Stimulated activated CD8-positive, alpha-beta memory T cell treated with anti-CD3 and anti-CD28 coated beads, Interleukin-2, amount 100 ng/mL, for 48 hours (primary cell): ENCODE data around the gene PEX14.
"Not testable (repeated sequence)": the region's sequence is repeated elsewhere in the genome, so short reads cannot be mapped to it uniquely, and the experiment has no call there.

Experiments used
- DNase-seq, 2 donors: peaks; one replicate each; pipeline ENCODE4 v3.0.0-alpha.2; 2020; ENCODE audit warnings: low read depth in 2 of 2

PEX14 gene

GRCh38 chr1:10450156-10450814 is 24.5 kb upstream of the PEX14 start:
- DNase-seq: no peak

- no peak for DNase-seq
Observed at GRCh38 chr1:10450836-10451235, 23.9 kb upstream of the PEX14 start.

- DNase-seq: no peak
Observed at GRCh38 chr1:10451287-10451686, 23.5 kb upstream of the PEX14 start.

GRCh38 chr1:10456048-10456447 is 18.7 kb upstream of the PEX14 start:
- DNase-seq: no peak

- no peak for DNase-seq
Observed at GRCh38 chr1:10456661-10457060, 18.1 kb upstream of the PEX14 start.

- DNase-seq: not testable (repeated sequence)
Observed at GRCh38 chr1:10457462-10457861, 17.3 kb upstream of the PEX14 start.

- DNase-seq: no peak
Observed at GRCh38 chr1:10457875-10458274, 16.9 kb upstream of the PEX14 start.

- DNase-seq: no peak
Observed at GRCh38 chr1:10459184-10459583, 15.6 kb upstream of the PEX14 start.

- no peak for DNase-seq
Observed at GRCh38 chr1:10467078-10467477, 7.7 kb upstream of the PEX14 start.

GRCh38 chr1:10470043-10470442 is 4.7 kb upstream of the PEX14 start:
- DNase-seq: no peak

- DNase-seq: no peak
Observed at GRCh38 chr1:10471411-10472219, 3.1 kb upstream of the PEX14 start.

GRCh38 chr1:10472220-10473144 is 2.3 kb upstream of the PEX14 start, which contains the start of gene DFFA:
Gene DFFA, minus strand, starts transcription at chr1:10472529. Its CDS starts 71 bp downstream, at chr1:10472458.
- peak; percentile 87 to 90 for DNase-seq

- DNase-seq: no peak
Observed at GRCh38 chr1:10473145-10473765, 1.5 kb upstream of the PEX14 start.

- not testable (repeated sequence) for DNase-seq
Observed at GRCh38 chr1:10474309-10474612, 489 bp upstream of the PEX14 start.

GRCh38 chr1:10475510-10475909 is 760 bp downstream of the PEX14 start:
- no peak for DNase-seq

GRCh38 chr1:10479296-10479695 is 4.5 kb downstream of the PEX14 start:
- no peak for DNase-seq

GRCh38 chr1:10480614-10481013 is 5.9 kb downstream of the PEX14 start:
- DNase-seq: no peak

GRCh38 chr1:10484521-10484920 is 9.8 kb downstream of the PEX14 start:
- DNase-seq: no peak

GRCh38 chr1:10489291-10490055 is 14.7 kb downstream of the PEX14 start:
- DNase-seq: no peak

GRCh38 chr1:10490286-10490970 is 15.7 kb downstream of the PEX14 start:
- DNase-seq: no peak

- DNase-seq: no peak
Observed at GRCh38 chr1:10494418-10494753, 19.6 kb downstream of the PEX14 start.
